ENCODE measurements around the gene GABRG3.

- no peak for TF ChIP-seq CEBPB (IDR thresholded peaks at IDR 0.05; ENCODE audit: borderline replicate concordance in 1 of 2, low read depth in 2 of 2, low read length in 2 of 2)
- no peak for TF ChIP-seq RUNX3 (IDR thresholded peaks at IDR 0.05; ENCODE audit: low read length)
- TF ChIP-seq CTCF (IDR thresholded peaks at IDR 0.05 in 2 of 3, conservative IDR thresholded peaks at IDR 0.05 in 1 of 3; ENCODE audit: control insufficient read depth in 2 of 3, extremely low read depth in 1 of 3, insufficient read depth in 1 of 3, low read depth in 3 of 3, low read length in 3 of 3): no peak
- TF ChIP-seq FOXM1 (IDR thresholded peaks at IDR 0.05; ENCODE audit: low read depth, low read length): no peak
- no peak for TF ChIP-seq CHD2 (IDR thresholded peaks at IDR 0.05; ENCODE audit: borderline replicate concordance, low read depth, low read length)
- no peak for TF ChIP-seq RAD21 (IDR thresholded peaks at IDR 0.05; ENCODE audit: insufficient read depth, low read depth, low read length)
- TF ChIP-seq POLR2A (IDR thresholded peaks at IDR 0.05; ENCODE audit: low read depth, low read length): no peak
- no peak for TF ChIP-seq HSF1 (IDR thresholded peaks at IDR 0.05; ENCODE audit: low read depth, low read length)
- no peak for TF ChIP-seq EZH2 (IDR thresholded peaks at IDR 0.05; ENCODE audit: borderline replicate concordance, control insufficient read depth, low read depth, low read length)
- TF ChIP-seq NR2C2 (IDR thresholded peaks at IDR 0.05; ENCODE audit: borderline replicate concordance, control insufficient read depth, insufficient read length, low read depth): no peak
- no peak for TF ChIP-seq REST (IDR thresholded peaks at IDR 0.05; ENCODE audit: low read depth, low read length)
- TF ChIP-seq USF2 (IDR thresholded peaks at IDR 0.05; ENCODE audit: borderline replicate concordance, low read depth, low read length): no peak
Observed at GRCh38 chr15:27025481-27025966, 54.5 kb downstream of the GABRG3 start.
